Heart left ventricle (tissue), 13 donors: ENCODE results near the gene RBMS1.
"Not testable (repeated sequence)": the region's sequence is repeated elsewhere in the genome, so short reads cannot be mapped to it uniquely, and the experiment has no call there.

Source experiments
- POLR2A ChIP-seq, 2 donors: fragments of 450-650 bp; IDR thresholded peaks; one replicate each; pipeline ENCODE4 v1.6.1; 2017; ENCODE audit warnings: antibody characterized with exemption in 2 of 2, mild to moderate bottlenecking in 2 of 2, moderate library complexity in 2 of 2
- TF ChIP-seq, protein P1 (sequence below), 12 donors: fragments of 200-600 bp; sonication (generic) in 4 of 12; IDR thresholded peaks; one replicate each; pipeline versions ENCODE4 v1.5.0 to v1.8.0; 2018 to 2022; ENCODE audit warnings: antibody characterized with exemption in 12 of 12, mild to moderate bottlenecking in 5 of 12
- donor health status: ischemic (EF 13 %, LVEDD 7.1; RV severe dilation, severe dysfunction).
- donor health status: DM: no; HTN: yes; CAD: no.
- donor health status: DM: no; HTN: no; CAD: no.
- donor health status: ischemic (EF 25% LVEDD 6.9; RV normal size, moderate dysfunction).
- donor health status: ischemic (EF 25% LVEDD 5.7; RV mildly dilated, moderate dysfunction).
- donor health status: ischemic (EF 35%, LVEDD 5.7; RV mildly dilated, moderate dysfunction).
- donor health status: nonischemic (EF 11% LVEDD 7.7; RV severe dilation, severe dysfunction).
- donor health status: DM: yes; HTN: yes; CAD: no.
- donor health status: PGD.
- donor health status: ischemic (EF 29% LVEDD 5.4; RV normal size, mild dysfunction).
- donor health status: nonischemic (EF 23%, LVEDD 6.1; RV moderate dilation, normal function).

DNA sequence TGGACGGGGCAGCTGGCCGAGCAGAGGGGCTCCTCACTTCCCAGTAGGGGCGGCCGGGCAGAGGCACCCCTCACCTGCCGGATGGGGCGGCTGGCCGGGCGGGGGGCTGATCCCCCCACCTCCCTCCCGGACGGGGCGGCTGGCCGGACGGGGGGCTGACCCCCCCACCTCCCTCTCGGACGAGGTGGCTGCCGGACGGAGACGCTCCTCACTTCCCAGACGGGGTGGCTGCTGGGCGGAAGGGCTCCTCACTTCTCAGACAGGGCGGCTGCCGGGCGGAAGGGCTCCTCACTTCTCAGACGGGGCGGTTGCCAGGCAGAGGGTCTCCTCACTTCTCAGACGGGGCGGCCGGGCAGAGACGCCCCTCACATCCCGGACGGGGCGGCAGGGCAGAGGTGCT lies 54.6 kb downstream of the RBMS1 start:
- TF ChIP-seq, protein P1, sequence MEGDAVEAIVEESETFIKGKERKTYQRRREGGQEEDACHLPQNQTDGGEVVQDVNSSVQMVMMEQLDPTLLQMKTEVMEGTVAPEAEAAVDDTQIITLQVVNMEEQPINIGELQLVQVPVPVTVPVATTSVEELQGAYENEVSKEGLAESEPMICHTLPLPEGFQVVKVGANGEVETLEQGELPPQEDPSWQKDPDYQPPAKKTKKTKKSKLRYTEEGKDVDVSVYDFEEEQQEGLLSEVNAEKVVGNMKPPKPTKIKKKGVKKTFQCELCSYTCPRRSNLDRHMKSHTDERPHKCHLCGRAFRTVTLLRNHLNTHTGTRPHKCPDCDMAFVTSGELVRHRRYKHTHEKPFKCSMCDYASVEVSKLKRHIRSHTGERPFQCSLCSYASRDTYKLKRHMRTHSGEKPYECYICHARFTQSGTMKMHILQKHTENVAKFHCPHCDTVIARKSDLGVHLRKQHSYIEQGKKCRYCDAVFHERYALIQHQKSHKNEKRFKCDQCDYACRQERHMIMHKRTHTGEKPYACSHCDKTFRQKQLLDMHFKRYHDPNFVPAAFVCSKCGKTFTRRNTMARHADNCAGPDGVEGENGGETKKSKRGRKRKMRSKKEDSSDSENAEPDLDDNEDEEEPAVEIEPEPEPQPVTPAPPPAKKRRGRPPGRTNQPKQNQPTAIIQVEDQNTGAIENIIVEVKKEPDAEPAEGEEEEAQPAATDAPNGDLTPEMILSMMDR (IDR thresholded peaks at IDR 0.05), result not testable (repeated sequence)
- TF ChIP-seq POLR2A (IDR thresholded peaks at IDR 0.05), result not testable (repeated sequence)
